ENCODE measurements around the gene MRGPRX1.
"Not testable (repeated sequence)": the region's sequence is repeated elsewhere in the genome, so short reads cannot be mapped to it uniquely, and the experiment has no call there.

Gene MRGPRX1

GRCh38 chr11:18900637-18901036, 38.6 kb downstream of the MRGPRX1 start:
- Mint-ChIP-seq H3K27me3 (peaks cover 51% of the 10 kb centered on the region), H3K27ac (peak overlapping the region in 1 of 2 donors; percentile 57)
- DNase-seq, H3K4me1 Mint-ChIP-seq, H3K4me3 Mint-ChIP-seq, ATAC-seq, H3K9me3 Mint-ChIP-seq: not testable (repeated sequence)

GRCh38 chr11:18900151-18900611, 39.0 kb downstream of the MRGPRX1 start:
- not testable (repeated sequence) for DNase-seq, H3K9me3 Mint-ChIP-seq
- H3K27me3 Mint-ChIP-seq = peaks cover 51% of the 10 kb centered on the region

GRCh38 chr11:18891712-18892111, 47.5 kb downstream of the MRGPRX1 start:
- not testable (repeated sequence) for DNase-seq, H3K27ac Mint-ChIP-seq, H3K4me3 Mint-ChIP-seq, H3K4me1 Mint-ChIP-seq, ATAC-seq
- peaks cover 0 to 22% of the 10 kb centered on the region in 2 donors for H3K9me3 Mint-ChIP-seq
- peaks cover 18% of the 10 kb centered on the region for H3K27me3 Mint-ChIP-seq

More at GRCh38 chr11:18900151-18900611, 39.0 kb downstream of the MRGPRX1 start:
- H3K27ac Mint-ChIP-seq, H3K4me1 Mint-ChIP-seq, ATAC-seq, H3K4me3 Mint-ChIP-seq: not testable (repeated sequence)

- peaks cover 9% of the 10 kb centered on the region for H3K27me3 Mint-ChIP-seq
- H3K4me1 Mint-ChIP-seq = no peaks in the 10 kb centered on the region
- ATAC-seq = no peak
These were observed 48.6 kb downstream of the MRGPRX1 start for GRCh38 chr11:18890615-18891014.

More at GRCh38 chr11:18890615-18891014, 48.6 kb downstream of the MRGPRX1 start:
- Mint-ChIP-seq H3K4me3 (no peak overlapping the region), H3K9me3 (peaks cover 0 to 14% of the 10 kb centered on the region in 2 donors), H3K27ac (no peak overlapping the region)
- no peak for DNase-seq
